Activated CD8-positive, alpha-beta memory T cell treated with anti-CD3 and anti-CD28 coated beads, Interleukin-2, amount 50 U/mL, for 48 hours (primary cell): Measurements from ENCODE around the gene ZC3HAV1.

Experiments used
- DNase-seq: peaks from one replicate; pipeline ENCODE4 v3.0.0-alpha.2; 2020

Gene ZC3HAV1

DNA sequence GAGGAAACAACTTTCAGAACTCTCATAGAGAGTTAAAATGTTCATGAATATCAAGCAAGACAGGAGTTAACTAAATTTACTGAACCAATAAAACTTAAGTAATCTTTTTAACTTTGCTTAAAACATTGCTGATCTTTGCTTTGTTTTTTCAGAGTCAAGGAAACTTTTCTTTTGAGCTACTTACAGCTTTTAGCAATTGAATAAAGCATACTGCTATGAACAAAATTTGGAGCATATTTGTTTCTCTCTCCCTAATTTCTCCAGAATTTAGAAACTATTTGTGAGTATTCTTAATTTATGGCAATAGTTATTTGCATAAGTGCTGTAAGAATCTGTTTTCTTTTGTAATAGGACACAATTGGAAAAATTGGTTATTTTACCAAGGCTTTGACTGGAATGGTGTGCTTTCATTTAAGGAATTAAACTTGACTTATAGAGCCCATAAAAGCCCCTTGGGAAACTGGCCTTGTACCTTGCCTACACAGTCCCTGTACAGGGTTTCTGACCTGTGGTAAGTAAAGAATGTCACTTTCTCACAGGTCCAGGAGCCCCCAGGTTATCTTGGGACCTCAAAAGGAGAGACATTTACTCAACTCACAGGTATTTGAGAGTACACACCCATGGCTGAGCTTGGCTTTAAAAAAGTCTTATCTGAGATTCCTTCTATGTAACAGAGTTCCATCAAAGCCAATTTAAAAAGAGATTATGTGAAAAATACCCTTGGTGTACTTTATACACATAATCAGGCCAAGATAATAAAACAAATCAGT lies 105.0 kb downstream of the ZC3HAV1 start:
- no peak for DNase-seq

DNA sequence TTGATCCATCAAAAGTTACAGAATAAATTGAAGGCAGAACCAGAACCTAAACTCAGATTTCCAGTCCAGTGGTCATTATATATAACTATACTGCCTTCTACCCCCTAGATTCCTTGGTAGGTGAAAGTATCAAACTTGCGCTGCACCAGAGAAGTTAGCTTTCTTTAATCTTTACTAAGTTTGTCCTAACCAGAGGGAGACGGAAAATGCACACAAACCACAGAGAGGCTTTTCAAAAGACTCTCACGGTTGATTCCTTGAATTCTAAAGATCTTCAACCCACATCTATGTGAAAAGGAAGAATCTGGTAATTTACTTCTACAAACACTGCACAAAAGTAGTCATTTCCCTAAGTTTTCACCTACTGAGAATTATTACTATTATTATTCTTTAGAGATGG lies 110.1 kb downstream of the ZC3HAV1 start:
- no peak for DNase-seq
